HepG2 (cell line): Measurements from ENCODE around the gene CD83. TPM values are rescaled to one million over a fixed set of nuclear protein-coding genes. Genes with fewer than 3 reads are reported as not detected.

Experiments
- ATAC-seq: fragments of 200-7000 bp; cut with Tn5 transposase; 3 replicates; pipeline ENCODE4 v1.9.1; 2020; ENCODE audit warnings: mild to moderate bottlenecking, moderate library complexity
- BruUV-seq: library from RNA; stranded (reverse); fragments of 400-500 nt; replicated peaks from 2 replicates; lab custom pipeline; 2021; lab: Mats Ljungman, UMichigan
- CTCF ChIA-PET: fragments of 300-600 bp; formaldehyde crosslinking; extraction: SDS; loops from one replicate; lab custom pipeline; 2021; ENCODE audit warnings: low total read pairs, inconsistent platforms, low intra/inter-chr PET ratio; lab: Yijun Ruan, JAX
- POLR2A ChIA-PET: fragments of 350-600 bp; sonication (Branson Sonifier 250); formaldehyde crosslinking; loops from one replicate; lab custom pipeline; 2020; ENCODE audit warnings: antibody characterized with exemption, inconsistent platforms; lab: Yijun Ruan, JAX
- DNase-seq: peaks from one replicate; pipeline ENCODE4 v3.0.0-alpha.2; 2015; ENCODE audit warnings: low spot score
- FAIRE-seq: peaks from 3 replicates; lab custom pipeline; 2011; peaks lifted over from hg19 to GRCh38; lab: Jason Lieb, UNC
- H2AFZ ChIP-seq: one replicate; pipeline ENCODE4 v1.6.1; 2011; ENCODE audit warnings: low read length, inconsistent platforms
- H3K27ac ChIP-seq: fragments of 300-600 bp; 3 replicates; pipeline ENCODE4 v1.8.0; 2011; ENCODE audit warnings: mixed run types, mild to moderate bottlenecking, mixed read lengths, low read length, inconsistent platforms; ENCODE audit not compliant: insufficient read depth; ENCODE audit errors: extremely low read length
- H3K27me3 ChIP-seq, 2 experiments: fragments of 200-600 bp in 1 of 2; 2 replicates in 1 of 2; 3 replicates in 1 of 2; pipeline versions ENCODE4 v1.6.0 to v1.8.0; 2011; ENCODE audit warnings: low read length in 2 of 2, mild to moderate bottlenecking in 2 of 2, moderate library complexity in 2 of 2, inconsistent platforms in 1 of 2; ENCODE audit not compliant: insufficient read depth in 2 of 2, control insufficient read depth in 1 of 2
- H3K36me3 ChIP-seq, 2 experiments: fragments of 200-600 bp in 1 of 2; replicated peaks in 1 of 2; 2 replicates in 1 of 2; 3 replicates in 1 of 2; pipeline versions ENCODE4 v1.5.1 to v1.8.0; 2011; ENCODE audit warnings: low read length in 2 of 2, inconsistent platforms in 1 of 2; ENCODE audit not compliant: insufficient read depth in 2 of 2, control insufficient read depth in 1 of 2
- H3K4me1 ChIP-seq: 2 replicates; pipeline ENCODE4 v1.5.1; 2012; ENCODE audit warnings: low read length, inconsistent platforms; ENCODE audit not compliant: insufficient read depth
- H3K4me2 ChIP-seq: 2 replicates; pipeline ENCODE4 v1.6.0; 2011; ENCODE audit warnings: low read depth, low read length, inconsistent platforms
- H3K4me3 ChIP-seq, 3 experiments: fragments of 200-600 bp in 1 of 3; sonication (generic), shearing (Covaris generic) in 1 of 3; replicated peaks in 1 of 3; 2 replicates each; pipeline ENCODE4 v1.5.1; 2011 to 2016; ENCODE audit warnings: low read length in 3 of 3, inconsistent platforms in 2 of 3, low read depth in 2 of 3, mild to moderate bottlenecking in 2 of 3, control low read depth in 1 of 3, mixed read lengths in 1 of 3; ENCODE audit not compliant: insufficient read depth in 1 of 3
- H3K79me2 ChIP-seq: one replicate; pipeline ENCODE4 v1.6.1; 2011; ENCODE audit warnings: low read length, inconsistent platforms; ENCODE audit not compliant: insufficient read depth
- H3K9ac ChIP-seq: 2 replicates; pipeline ENCODE4 v1.6.0; 2011; ENCODE audit warnings: mild to moderate bottlenecking, low read depth, low read length, inconsistent platforms; ENCODE audit not compliant: insufficient read depth
- H3K9me3 ChIP-seq: 2 replicates; pipeline ENCODE4 v1.5.1; 2012; ENCODE audit warnings: mild to moderate bottlenecking, low read length
- H4K20me1 ChIP-seq: 2 replicates; pipeline ENCODE4 v1.6.0; 2011; ENCODE audit warnings: inconsistent platforms, mild to moderate bottlenecking, low read length, moderate library complexity; ENCODE audit not compliant: insufficient read depth
- DBP ChIP-seq: sonication (generic); formaldehyde crosslinking; IDR thresholded peaks from 2 replicates; pipeline ENCODE4 v1.4.0; 2020; ENCODE audit warnings: missing genetic modification reagents; ENCODE audit errors: not compliant biosample characterization
- KLF16 ChIP-seq, 2 experiments: sonication (generic) in 1 of 2; formaldehyde crosslinking in 1 of 2; IDR thresholded peaks; 2 replicates each; pipeline versions ENCODE4 v1.6.1 to v1.8.0; 2016 to 2023; ENCODE audit warnings: missing genetic modification reagents in 2 of 2, missing compliant biosample characterization in 1 of 2
- KMT2B ChIP-seq: IDR thresholded peaks from 2 replicates; pipeline ENCODE4 v1.6.1; 2016; ENCODE audit warnings: missing genetic modification reagents, missing compliant biosample characterization
- REXO4 ChIP-seq: sonication (generic); formaldehyde crosslinking; IDR thresholded peaks from 2 replicates; pipeline ENCODE4 v1.8.0; 2022; ENCODE audit warnings: missing genetic modification reagents, mild to moderate bottlenecking, borderline replicate concordance
- RORA ChIP-seq: sonication (generic); formaldehyde crosslinking; IDR thresholded peaks from 2 replicates; pipeline ENCODE4 v1.5.0; 2020; ENCODE audit warnings: mild to moderate bottlenecking, missing genetic modification reagents, moderate library complexity
- TCF12 ChIP-seq, 2 experiments: fragments of 450-650 bp in 1 of 2; sonication (generic) in 1 of 2; formaldehyde crosslinking in 1 of 2; IDR thresholded peaks; 2 replicates each; pipeline versions ENCODE4 v1.6.1 to v1.8.0; 2017 to 2022; ENCODE audit warnings: antibody characterized with exemption in 1 of 2, mild to moderate bottlenecking in 1 of 2, missing genetic modification reagents in 1 of 2, moderate library complexity in 1 of 2
- ZFP36 ChIP-seq: fragments of 150-350 bp; IDR thresholded peaks from 2 replicates; pipeline ENCODE4 v1.6.1; 2018; ENCODE audit warnings: borderline replicate concordance, low read length, low read depth; ENCODE audit not compliant: partially characterized antibody
- ZNF143 ChIP-seq: sonication (generic); formaldehyde crosslinking; IDR thresholded peaks from 2 replicates; pipeline ENCODE4 v1.4.0; 2020; ENCODE audit warnings: missing genetic modification reagents
- ZNF30 ChIP-seq: sonication (generic); formaldehyde crosslinking; IDR thresholded peaks from 2 replicates; pipeline ENCODE4 v1.5.0; 2020; ENCODE audit warnings: mild to moderate bottlenecking, missing genetic modification reagents
- ZNF441 ChIP-seq: sonication (generic); formaldehyde crosslinking; IDR thresholded peaks from 2 replicates; pipeline ENCODE4 v1.7.0; 2021; ENCODE audit warnings: missing genetic modification reagents, borderline replicate concordance
- ZNF563 ChIP-seq: sonication (generic); formaldehyde crosslinking; IDR thresholded peaks from 2 replicates; pipeline ENCODE4 v1.8.0; 2022; ENCODE audit warnings: mild to moderate bottlenecking, moderate library complexity, missing genetic modification reagents
- WGBS: methylation state at CpG from one replicate; pipeline ENCODE4 v1.1.6; 2017; ENCODE audit warnings: low lambda C conversion rate; 5-methylcytosine and 5-hydroxymethylcytosine counted together
- in situ Hi-C: cut with HindIII; loops from 2 replicates; pipeline ENCODE4 v1.10.0; 2017; ENCODE audit warnings: low pct_unique_long_range_greater_than_20kb; ENCODE audit not compliant: extremely low pct_ligation_motif_present
- intact Hi-C: fragments of 100-400 bp; cut with micrococcal nuclease; formaldehyde crosslinking; loops from one replicate; pipeline ENCODE4 v1.10.0; 2022; ENCODE audit not compliant: unreplicated experiment
- polyA plus RNA-seq, 8 experiments: library from polyadenylated mRNA; depleted of rRNA in 3 of 8; stranded (reverse) in 7 of 8; unstranded in 1 of 8; fragments of >200 nt; fragmentation: Illumina TruSeq in 4 of 8; extraction: Trizol in 4 of 8; gene quantifications; 2 replicates each; pipeline versions ENCODE4 v1.2.1 to v1.2.3, GENCODE V29; 2011 to 2016; ENCODE audit warnings: low read depth in 4 of 8, missing spikeins in 1 of 8, mixed read lengths in 1 of 8; ENCODE audit not compliant: insufficient read depth in 1 of 8
- total RNA-seq, 5 experiments: library from RNA; depleted of rRNA; stranded (reverse); fragments of >200 nt; fragmentation: Illumina TruSeq; extraction: Trizol; gene quantifications; 2 replicates each; pipeline ENCODE4 v1.2.3, GENCODE V29; 2016; ENCODE audit warnings: low read depth in 1 of 5

The CD83 gene
- total and polyA plus RNA-seq, 2 of the 13 experiments (the other 11 are each of a cell fraction or from before 2014, with no cell fraction given): 0.46 to 2.3 TPM

GRCh38 chr6:14138701-14139215, 21.2 kb downstream of the CD83 start:
- ATAC-seq (no peak), DNase-seq (no peak)
- ChIA-PET CTCF (no interaction called here), POLR2A (no interaction called here)
- H3K27ac ChIP-seq: no peak overlapping the region
- no peaks in the 10 kb centered on the region for H3K79me2 ChIP-seq
- H3K4me3 ChIP-seq: no peak overlapping the region
- no TSS peak for BruUV-seq
- in situ Hi-C loops (no loop called here), intact Hi-C loops (no loop called here)
- no peaks in the 10 kb centered on the region for H3K9me3 ChIP-seq
- H3K27me3 ChIP-seq: 0 out of 5 replicates have a peak, but pooled peaks cover 0 to 3% of the 10 kb centered on the region in 2 experiments
- no peak overlapping the region for H2AFZ ChIP-seq
- no peak overlapping the region for H3K9ac ChIP-seq
- no peaks in the 10 kb centered on the region for H4K20me1 ChIP-seq
- no peak overlapping the region for H3K4me2 ChIP-seq
- no peaks in the 10 kb centered on the region for H3K4me1 ChIP-seq
- WGBS: 27% methylated on average over 9 of the region's 9 CpGs
- TF ChIP-seq ZNF441 (CRISPR knock-in tag) (no peak), RORA (CRISPR knock-in tag) (no peak), REXO4 (CRISPR knock-in tag) (no peak), TCF12 (IDR thresholded peaks at IDR 0.05) (no peak), TCF12 (CRISPR knock-in tag; IDR thresholded peaks at IDR 0.05) (no peak)
- TF ChIP-seq, all 625 proteins: peak for 0
- no peak for FAIRE-seq
- H3K36me3 ChIP-seq: no peaks in the 10 kb centered on the region

- WGBS: 36% methylated on average over 5 of the region's 5 CpGs
- no TSS peak for BruUV-seq
Measured at GRCh38 chr6:14141351-14142062, 23.9 kb downstream of the CD83 start.

More at GRCh38 chr6:14141351-14142062, 23.9 kb downstream of the CD83 start:
- H4K20me1 ChIP-seq: no peaks in the 10 kb centered on the region
- peaks cover 2 to 15% of the 10 kb centered on the region in 2 experiments; a peak in 3 of 5 replicates for H3K27me3 ChIP-seq
- intact Hi-C loops (no loop called here), in situ Hi-C loops (loop anchor here (5.0 kb wide), 1 partner anchor 234 kb away; no protein-coding TSS in a partner anchor)
- DNase-seq: no peak
- no peak overlapping the region for H3K4me2 ChIP-seq
- no peak overlapping the region for H3K27ac ChIP-seq
- TF ChIP-seq ZFP36 (no peak), ZNF563 (no peak), KMT2B (CRISPR knock-in tag) (no peak), DBP (CRISPR knock-in tag) (no peak), ZNF30 (no peak), ZNF143 (CRISPR knock-in tag) (no peak), KLF16 (CRISPR knock-in tag; IDR thresholded peaks at IDR 0.05) (no peak)
- POLR2A ChIA-PET: no interaction called here
- no peaks in the 10 kb centered on the region for H3K36me3 ChIP-seq
- no peak overlapping the region for H3K4me3 ChIP-seq
- no peak overlapping the region for H3K9ac ChIP-seq
- H3K9me3 ChIP-seq: no peaks in the 10 kb centered on the region
- CTCF ChIA-PET: no interaction called here
- no peak for FAIRE-seq
- H3K79me2 ChIP-seq: no peaks in the 10 kb centered on the region
- no peak overlapping the region for H2AFZ ChIP-seq
- H3K4me1 ChIP-seq: no peaks in the 10 kb centered on the region
- ATAC-seq: no peak
